GM03348 (cell line): ENCODE measurements around the gene NSD2.
"Not testable (repeated sequence)": the region's sequence is repeated elsewhere in the genome, so short reads cannot be mapped to it uniquely, and the experiment has no call there.

ENCODE experiments used
- DNase-seq: peaks from one replicate; pipeline ENCODE4 v3.0.0; 2012; ENCODE audit warnings: low spot score

NSD2 gene

DNA sequence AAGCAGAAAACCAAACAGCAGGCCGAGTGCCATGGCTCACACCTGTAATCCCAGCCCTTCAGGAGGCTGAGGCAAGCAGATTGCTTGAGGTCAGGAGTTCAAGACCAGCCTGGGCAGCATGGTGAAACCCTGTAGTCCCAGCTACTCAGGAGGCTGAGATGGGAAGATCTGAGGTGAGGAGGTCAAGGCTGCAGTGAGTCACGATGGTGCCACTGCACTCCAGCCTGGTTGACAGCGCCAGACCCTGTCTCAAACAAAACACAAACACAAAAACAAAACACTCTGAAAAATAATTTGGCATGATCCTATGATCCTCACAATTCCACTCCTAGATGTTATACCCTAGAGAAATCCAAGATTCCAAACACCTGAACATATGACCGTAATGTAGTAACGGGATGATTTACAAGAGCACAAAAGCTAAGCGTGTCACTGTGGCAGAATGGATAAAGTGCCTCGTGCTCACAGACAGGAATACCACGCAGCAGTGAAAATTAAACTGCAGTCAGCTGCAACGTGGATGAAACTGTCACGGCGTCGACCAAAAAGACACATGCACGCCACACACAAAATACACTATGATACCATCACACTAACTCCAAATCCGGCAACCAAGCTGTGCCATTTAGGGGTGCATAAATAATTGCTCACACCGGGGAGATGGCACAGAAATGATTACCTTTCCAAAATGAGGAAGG, 135.9 kb downstream of the NSD2 start:
- no peak for DNase-seq

DNA sequence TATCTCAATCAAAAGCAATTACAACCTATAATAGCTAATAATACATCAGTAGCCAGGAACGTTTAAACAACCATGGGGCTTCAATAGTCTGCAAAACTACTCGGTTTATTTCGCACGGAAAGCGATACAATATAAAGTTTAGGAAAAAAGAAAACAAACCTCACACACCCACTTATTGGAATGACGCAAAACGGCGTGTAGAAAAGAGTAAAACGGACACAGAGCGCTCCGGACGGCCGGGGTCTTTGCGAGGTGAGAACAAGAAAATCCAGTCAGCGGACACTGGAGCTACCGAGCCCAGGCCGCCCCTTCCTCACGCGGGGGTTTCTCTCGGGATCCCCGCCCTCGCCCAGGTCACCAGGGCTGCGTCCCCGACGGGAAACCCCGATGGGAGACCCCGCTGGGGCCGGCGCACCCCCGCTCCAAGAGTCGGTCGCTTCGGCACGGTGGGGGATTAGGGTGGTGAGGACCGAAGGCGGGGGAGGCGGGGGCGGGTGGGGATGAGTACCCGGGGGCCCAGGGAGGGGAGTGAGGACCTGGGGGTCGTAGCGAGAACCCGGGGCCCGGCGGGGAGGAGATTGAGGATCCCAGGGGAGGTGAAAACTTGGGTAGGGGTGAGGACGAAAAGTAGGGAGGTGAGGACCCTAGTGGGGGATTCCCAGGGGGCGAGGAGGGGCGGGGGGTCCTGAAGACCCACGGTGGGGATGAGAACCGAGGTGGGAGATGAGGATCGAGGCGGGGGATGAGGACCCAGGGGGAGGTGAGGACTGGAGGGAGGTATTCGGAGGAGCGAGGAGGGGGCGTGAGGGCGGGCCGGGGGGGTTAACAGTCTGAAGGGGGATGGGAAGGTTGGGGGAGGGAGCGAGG, 136.8 kb downstream of the NSD2 start:
- DNase-seq, result no peak

DNA sequence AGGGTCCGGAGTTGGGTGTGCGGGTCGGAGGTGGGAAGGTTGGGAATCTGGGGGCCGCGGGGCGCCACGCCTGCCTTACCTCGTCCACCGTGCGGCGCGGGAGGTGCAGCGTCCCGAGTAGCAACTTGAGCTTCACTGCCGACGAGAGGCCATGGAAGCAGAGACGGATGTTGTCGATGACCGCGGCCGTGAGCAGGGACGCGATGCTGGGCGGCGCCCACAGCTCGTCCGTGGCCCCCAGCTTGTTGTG, 137.4 kb downstream of the NSD2 start:
- DNase-seq, result no peak

DNA sequence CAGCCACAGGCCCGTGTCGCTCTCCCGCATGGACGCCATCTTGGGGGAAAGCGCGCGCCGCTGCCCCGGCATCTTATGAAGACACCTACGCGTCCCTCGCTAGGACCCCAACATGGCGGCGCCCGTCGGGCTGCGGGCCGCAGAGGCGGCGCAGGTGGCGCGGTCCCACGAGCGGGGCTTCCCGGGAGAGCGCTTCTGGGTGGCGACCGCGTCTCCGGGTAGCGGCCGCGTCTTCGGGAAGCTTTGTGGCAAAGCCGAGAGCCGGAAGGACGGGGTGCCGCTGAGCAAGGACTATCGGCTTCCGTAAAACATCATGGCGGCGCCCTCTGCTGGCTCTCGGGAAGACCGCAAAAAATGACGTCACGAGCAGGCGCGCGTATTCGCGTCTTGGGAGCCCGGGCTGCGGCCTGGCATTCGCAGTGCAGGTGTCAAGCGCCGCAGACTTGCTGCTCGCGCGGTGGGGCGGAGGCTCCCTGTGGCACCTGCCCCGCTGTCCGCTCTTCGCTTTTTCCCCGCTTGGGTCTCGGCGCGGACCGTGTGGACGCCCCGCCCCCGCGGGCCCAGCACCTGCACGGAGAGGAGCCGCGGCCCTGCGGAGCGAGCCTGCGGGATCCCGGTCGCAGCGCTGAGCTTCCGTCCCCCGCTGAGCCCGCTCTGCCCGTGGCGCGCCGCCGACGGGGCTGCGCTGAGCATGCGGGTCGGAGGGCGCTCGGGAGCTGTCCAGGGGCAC, 137.9 kb downstream of the NSD2 start, which contains the start of gene NELFA:
TSS of gene NELFA (minus strand) at position 54 of the 730 bp plus-strand sequence. CDS start at position 39, 15 bp downstream.
- DNase-seq, result peak; percentile 94

DNA sequence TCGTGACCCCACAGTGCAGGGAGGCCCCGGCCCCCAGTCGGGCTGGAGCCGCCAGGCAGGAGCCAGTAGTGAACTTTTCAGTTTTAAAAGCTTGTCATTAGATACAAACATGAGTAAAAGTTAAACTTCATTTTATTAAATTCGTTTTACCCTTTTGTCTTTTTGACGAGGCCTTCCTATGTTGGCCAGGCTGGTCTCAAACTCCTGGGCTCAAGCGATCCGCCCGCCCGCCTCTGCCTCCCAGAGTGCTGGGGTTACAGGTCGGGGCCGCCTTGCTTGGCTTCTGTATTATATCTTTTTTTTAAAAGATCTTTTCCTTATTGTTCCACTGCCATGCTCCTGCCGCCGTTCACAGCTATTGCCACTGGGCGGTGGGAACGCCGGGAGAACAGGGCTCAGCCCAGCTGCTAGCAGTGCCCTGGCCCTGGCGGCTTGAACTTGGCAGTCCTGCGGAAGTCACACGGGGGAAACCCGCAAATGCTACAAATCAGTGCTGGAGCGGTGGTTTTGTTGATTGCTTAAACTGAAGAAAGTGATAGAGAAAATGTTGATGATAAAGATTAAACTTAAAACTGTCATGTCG, 138.5 kb downstream of the NSD2 start:
- DNase-seq, result peak; percentile 76

DNA sequence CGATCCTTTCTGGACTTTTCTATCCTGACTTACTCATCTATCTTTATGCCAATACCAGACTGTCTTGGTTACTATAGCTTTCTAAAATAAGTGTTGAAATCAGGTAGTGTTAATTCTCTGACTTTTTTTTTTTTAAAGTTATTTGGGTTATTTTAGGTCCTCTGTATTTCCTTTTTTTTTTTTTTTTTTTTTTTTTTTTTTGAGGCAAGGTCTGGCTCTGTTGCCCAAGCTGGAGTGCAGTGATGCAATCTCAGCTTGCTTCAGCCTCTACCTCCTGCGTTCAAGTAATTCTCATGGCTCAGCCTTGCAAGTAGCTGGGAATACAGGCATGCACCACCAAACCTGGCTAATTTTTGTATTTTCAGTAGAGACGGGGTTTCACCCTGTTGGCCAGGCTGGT, 140.4 kb downstream of the NSD2 start:
- no peak for DNase-seq

DNA sequence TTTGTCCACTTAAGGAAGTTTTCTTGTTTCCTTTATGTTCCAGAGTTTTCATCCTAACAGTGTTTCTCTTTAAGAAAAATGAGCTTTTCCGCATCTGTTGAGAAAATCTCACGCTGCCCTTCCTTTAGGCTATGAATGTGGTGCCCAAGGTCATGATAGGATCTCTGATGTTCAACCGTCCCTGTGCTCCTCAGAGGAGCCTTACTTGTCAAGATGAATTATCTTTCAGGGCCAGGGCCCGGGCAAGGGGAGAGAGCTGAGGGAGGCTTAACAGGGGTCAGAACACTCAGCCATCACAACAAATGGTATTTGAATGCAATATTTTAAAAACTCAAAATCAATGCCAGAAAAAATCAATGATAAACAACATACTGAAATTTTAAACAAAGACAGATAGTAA, 143.8 kb downstream of the NSD2 start:
- no peak for DNase-seq

DNA sequence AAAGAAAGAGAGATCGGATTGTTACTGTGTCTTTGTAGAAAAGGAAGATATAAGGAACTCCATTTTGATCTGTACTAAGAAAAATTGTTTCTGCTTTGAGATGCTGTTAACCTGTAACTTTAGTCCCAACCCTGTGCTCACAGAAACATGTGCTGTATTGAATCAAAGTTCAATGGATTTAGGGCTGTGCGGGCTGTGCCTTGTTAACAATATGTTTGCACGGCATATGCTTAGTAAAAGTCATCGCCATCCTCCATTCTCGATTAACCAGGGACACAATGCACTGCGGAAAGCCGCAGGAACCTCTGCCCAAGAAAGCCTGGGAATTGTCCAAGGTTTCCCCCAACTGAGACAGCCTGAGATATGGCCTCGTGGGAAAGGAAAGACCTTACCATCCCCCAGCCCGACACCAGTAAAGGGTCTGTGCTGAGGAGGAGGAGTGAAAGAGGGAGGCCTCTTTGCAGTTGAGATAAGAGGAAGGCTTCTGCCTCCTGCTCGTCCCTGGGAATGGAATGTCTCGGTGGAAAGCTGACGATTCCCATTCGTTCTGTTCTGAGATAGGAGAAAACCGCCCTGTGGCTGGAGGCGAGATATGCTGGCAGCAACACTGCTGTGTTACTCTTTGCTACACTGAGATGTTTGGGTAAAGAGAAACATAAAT, 150.3 kb downstream of the NSD2 start:
- not testable (repeated sequence) for DNase-seq

DNA sequence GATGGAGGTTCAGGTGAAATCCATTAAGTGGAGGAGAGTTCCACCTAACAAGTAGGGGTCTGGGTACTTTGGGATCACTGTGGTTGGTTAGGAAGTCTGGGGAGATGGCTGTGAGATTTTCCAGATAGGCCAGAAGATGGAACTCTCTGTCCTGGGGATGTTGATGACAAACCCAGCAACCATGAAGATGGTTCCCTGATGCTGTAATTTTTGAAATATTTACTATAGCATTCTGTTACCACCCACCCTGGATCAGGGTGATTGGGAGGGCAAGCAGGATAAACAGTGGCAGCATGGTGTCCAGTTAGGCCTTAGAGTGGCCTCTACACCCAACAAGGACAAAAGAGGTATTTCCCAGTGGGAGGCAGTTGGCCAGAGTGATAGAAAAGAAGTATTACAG, 153.5 kb downstream of the NSD2 start:
- DNase-seq, result peak; percentile 24

DNA sequence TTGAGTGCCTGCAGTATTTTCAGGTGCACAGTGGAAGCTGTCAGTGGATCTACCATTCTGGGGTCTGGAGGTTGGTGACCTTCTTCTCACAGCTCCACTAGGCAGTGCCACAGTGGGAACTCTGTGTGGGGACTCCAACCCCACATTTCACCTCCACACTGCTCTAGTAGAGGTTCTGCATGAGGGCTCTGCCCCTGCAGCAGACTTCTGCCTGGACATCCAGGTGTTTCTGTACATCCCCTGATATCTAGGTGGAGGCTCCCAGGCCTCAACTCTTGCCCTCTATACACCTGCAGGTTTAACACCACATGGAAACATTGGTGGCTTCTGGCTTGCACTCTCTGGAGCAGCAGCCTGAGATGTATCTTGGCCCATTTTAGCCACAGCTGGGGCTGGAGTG, 154.6 kb downstream of the NSD2 start:
- DNase-seq, result no peak

DNA sequence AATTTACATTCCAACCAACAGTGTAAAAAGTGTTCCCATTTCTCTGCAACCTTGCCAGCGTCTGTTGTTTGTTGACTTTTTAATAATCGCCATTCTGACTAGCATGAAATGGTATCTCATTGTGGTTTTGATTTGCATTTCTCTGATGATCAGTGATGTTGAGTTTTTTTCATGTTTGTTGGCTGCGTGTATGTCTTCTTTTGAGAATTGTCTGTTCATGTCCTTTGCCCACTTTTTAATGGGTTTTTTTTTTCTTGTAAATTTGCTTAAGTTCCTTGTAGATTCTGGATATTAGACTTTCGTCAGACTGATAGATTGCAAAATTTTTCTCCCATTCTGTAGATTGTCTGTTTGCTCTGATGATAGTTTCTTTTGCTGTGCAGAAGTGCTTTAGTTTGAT, 155.9 kb downstream of the NSD2 start:
- DNase-seq, result not testable (repeated sequence)

DNA sequence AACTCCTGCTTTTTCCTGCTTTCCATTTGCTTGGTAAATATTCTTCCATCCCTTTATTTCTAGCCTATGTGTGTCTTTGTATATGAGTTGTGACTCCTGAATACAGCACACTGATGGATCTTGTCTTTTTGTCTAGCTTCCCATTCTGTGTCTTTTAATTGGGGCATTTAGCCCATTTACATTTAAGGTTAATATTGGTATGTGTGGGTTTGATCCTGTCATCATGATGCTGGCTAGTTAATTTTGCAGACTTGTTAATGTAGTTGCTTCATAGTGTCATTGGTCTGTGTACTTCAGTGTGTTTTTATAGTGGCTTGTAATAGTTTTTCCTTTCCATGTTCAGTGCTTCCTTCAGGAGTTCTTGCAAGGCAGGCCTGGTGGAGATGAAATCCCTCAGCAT, 160.0 kb downstream of the NSD2 start:
- not testable (repeated sequence) for DNase-seq
